Neural cell (in vitro differentiated cells): ENCODE data around the gene XXYLT1. TPM values are rescaled to one million over a fixed set of nuclear protein-coding genes. Genes with fewer than 3 reads are reported as not detected.
"Not testable (repeated sequence)": the region's sequence is repeated elsewhere in the genome, so short reads cannot be mapped to it uniquely, and the experiment has no call there.

Experiments used
- H2AFZ ChIP-seq: fragments of 200-600, 300-800 bp; sonication (generic), shearing (Covaris generic); 2 replicates; pipeline ENCODE4 v1.6.0; 2014; ENCODE audit warnings: low read depth, mild to moderate bottlenecking, antibody characterized with exemption, low read length, moderate library complexity
- H3F3A ChIP-seq: fragments of 200-600 bp; shearing (Covaris generic); 2 replicates; pipeline ENCODE4 v1.6.1; 2016; ENCODE audit warnings: mild to moderate bottlenecking, moderate library complexity, mixed read lengths, antibody characterized with exemption, low read length; ENCODE audit not compliant: insufficient read depth, poor library complexity, severe bottlenecking
- H3K27ac ChIP-seq: fragments of 200-600, 300-800 bp; sonication (generic), shearing (Covaris generic); 2 replicates; pipeline ENCODE4 v1.5.1; 2014; ENCODE audit warnings: mild to moderate bottlenecking, low read length, moderate library complexity
- H3K27me3 ChIP-seq: fragments of 300-800, 200-600 bp; sonication (generic), shearing (Covaris generic); 2 replicates; pipeline ENCODE4 v1.6.0; 2014; ENCODE audit warnings: mild to moderate bottlenecking, low read depth, low read length, moderate library complexity; ENCODE audit not compliant: insufficient read depth
- H3K36me3 ChIP-seq: fragments of 300-800, 200-600 bp; sonication (generic), shearing (Covaris generic); 2 replicates; pipeline ENCODE4 v1.5.1; 2014; ENCODE audit warnings: mild to moderate bottlenecking, antibody characterized with exemption, low read length, moderate library complexity; ENCODE audit not compliant: insufficient read depth
- H3K4me2 ChIP-seq: fragments of 300-800, 200-600 bp; sonication (generic), shearing (Covaris generic); 2 replicates; pipeline ENCODE4 v1.6.0; 2014; ENCODE audit warnings: mild to moderate bottlenecking, low read length
- H3K4me3 ChIP-seq: fragments of 300-800, 200-600 bp; sonication (generic), shearing (Covaris generic); 2 replicates; pipeline ENCODE4 v1.5.1; 2014; ENCODE audit warnings: mild to moderate bottlenecking, low read length, moderate library complexity
- H3K79me2 ChIP-seq: fragments of 200-600 bp; shearing (Covaris generic); replicated peaks from 2 replicates; pipeline ENCODE4 v1.6.0; 2014; ENCODE audit warnings: mild to moderate bottlenecking, low read length, moderate library complexity; ENCODE audit not compliant: insufficient read depth
- H3K9ac ChIP-seq: fragments of 300-800, 200-600 bp; sonication (generic), shearing (Covaris generic); 2 replicates; pipeline ENCODE4 v1.6.1; 2016; ENCODE audit warnings: mild to moderate bottlenecking, low read length, mixed read lengths
- H3K9me2 ChIP-seq: fragments of 200-600 bp; shearing (Covaris generic); 2 replicates; pipeline ENCODE4 v1.6.1; 2016; ENCODE audit warnings: mild to moderate bottlenecking, low read length, mixed read lengths; ENCODE audit not compliant: insufficient read depth
- H3K9me3 ChIP-seq: fragments of 200-600, 300-800 bp; sonication (generic), shearing (Covaris generic); 2 replicates; pipeline ENCODE4 v1.6.1; 2016; ENCODE audit warnings: mild to moderate bottlenecking, mixed run types, low read length, moderate library complexity, mixed read lengths
- H4K20me1 ChIP-seq: fragments of 200-600 bp; shearing (Covaris generic); 2 replicates; pipeline ENCODE4 v1.6.1; 2016; ENCODE audit warnings: mild to moderate bottlenecking, mixed run types; ENCODE audit not compliant: insufficient read depth
- EP300 ChIP-seq: fragments of 450-650 bp; conservative IDR thresholded peaks from 2 replicates; pipeline ENCODE4 v1.6.1; 2014; ENCODE audit warnings: antibody characterized with exemption, mild to moderate bottlenecking, moderate library complexity; ENCODE audit not compliant: poor library complexity, severe bottlenecking
- EZH2 ChIP-seq: fragments of 200-600, 300-800 bp; shearing (Covaris generic), sonication (generic); IDR thresholded peaks from 2 replicates; pipeline ENCODE4 v1.6.1; 2014; ENCODE audit warnings: antibody characterized with exemption, low read length, borderline replicate concordance, mild to moderate bottlenecking; ENCODE audit not compliant: insufficient read depth, poor library complexity, severe bottlenecking
- MXI1 ChIP-seq: fragments of 450-650 bp; conservative IDR thresholded peaks from 2 replicates; pipeline ENCODE4 v1.6.1; 2014; ENCODE audit warnings: antibody characterized with exemption, mild to moderate bottlenecking; ENCODE audit not compliant: poor library complexity, severe bottlenecking
- POLR2AphosphoS5 ChIP-seq: IDR thresholded peaks from 2 replicates; pipeline ENCODE4 v1.6.1; 2012
- RAD21 ChIP-seq: fragments of 450-650 bp; conservative IDR thresholded peaks from 2 replicates; pipeline ENCODE4 v1.6.1; 2014; ENCODE audit warnings: antibody characterized with exemption, mild to moderate bottlenecking, moderate library complexity
- SMC3 ChIP-seq: fragments of 450-650 bp; conservative IDR thresholded peaks from 2 replicates; pipeline ENCODE4 v1.6.1; 2014; ENCODE audit warnings: antibody characterized with exemption, mild to moderate bottlenecking, moderate library complexity; ENCODE audit not compliant: poor library complexity
- TAF1 ChIP-seq: IDR thresholded peaks from 2 replicates; pipeline ENCODE4 v1.6.1; 2012; ENCODE audit warnings: low read depth
- polyA plus RNA-seq: library from polyadenylated mRNA; depleted of rRNA; stranded (reverse); fragments of >200 nt; gene quantifications from 2 replicates; pipeline ENCODE4 v1.2.3, GENCODE V29; 2014
- TF ChIP-seq, protein P1 (sequence below): IDR thresholded peaks from 2 replicates; pipeline ENCODE4 v1.6.1; 2012; ENCODE audit warnings: borderline replicate concordance
- TF ChIP-seq, protein P2 (sequence below): fragments of 450-650 bp; IDR thresholded peaks from 2 replicates; pipeline ENCODE4 v1.5.1; 2014; ENCODE audit warnings: antibody characterized with exemption, mild to moderate bottlenecking, moderate library complexity; ENCODE audit not compliant: poor library complexity, severe bottlenecking

The XXYLT1 gene
- polyA plus RNA-seq, 1 donor from 2014 or later: 25.4 TPM

DNA sequence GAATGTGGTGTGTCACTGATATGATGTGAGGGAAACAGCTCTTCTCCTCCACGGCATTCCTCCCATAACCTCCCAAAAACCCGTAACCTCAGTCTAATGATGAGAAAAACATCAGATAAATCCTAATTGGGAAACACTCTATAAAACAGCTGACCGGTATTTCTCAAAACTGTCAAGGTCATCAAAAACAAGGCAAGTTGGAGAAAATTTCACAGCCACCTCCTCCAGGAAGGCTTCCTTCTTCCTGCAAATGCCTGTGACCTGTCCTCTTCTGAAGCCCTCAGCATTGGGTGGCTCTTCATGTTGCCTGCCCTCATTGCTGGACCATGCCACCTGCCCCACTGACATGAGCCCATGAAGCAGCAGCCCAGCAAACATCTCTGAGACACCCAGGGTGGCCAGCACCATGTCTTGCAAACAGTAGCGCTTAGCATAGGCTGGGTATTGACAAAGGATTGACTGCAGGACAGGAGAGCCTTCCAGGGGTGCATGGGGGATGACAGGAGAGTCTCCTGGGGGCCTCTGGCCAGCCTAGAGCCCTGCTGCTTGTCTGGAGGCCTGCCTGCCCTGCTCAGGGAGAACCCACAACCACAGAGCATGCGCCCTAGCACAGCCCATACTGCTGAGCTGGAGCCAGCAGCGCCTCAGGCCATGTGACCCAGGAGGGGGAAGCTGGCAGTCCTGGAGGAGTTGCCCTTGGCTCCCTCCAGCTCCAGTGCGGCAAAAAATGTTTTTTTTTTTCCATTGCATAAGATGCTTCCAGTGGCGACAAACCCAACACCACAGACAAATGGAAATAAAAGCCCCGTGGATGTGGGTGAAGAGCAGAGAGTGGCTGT is 49.7 kb downstream of the XXYLT1 start:
- H4K20me1 ChIP-seq: no peaks in the 10 kb centered on the region
- no peak overlapping the region for H2AFZ ChIP-seq
- H3K36me3 ChIP-seq: no peaks in the 10 kb centered on the region
- H3K4me2 ChIP-seq: no peak overlapping the region
- H3K9me3 ChIP-seq: no peaks in the 10 kb centered on the region
- H3K4me3 ChIP-seq: no peak overlapping the region
- H3K9ac ChIP-seq: no peak overlapping the region
- TF ChIP-seq MXI1: no peak
- TF ChIP-seq EP300: no peak
- no peak for TF ChIP-seq POLR2AphosphoS5
- TF ChIP-seq, protein P1, sequence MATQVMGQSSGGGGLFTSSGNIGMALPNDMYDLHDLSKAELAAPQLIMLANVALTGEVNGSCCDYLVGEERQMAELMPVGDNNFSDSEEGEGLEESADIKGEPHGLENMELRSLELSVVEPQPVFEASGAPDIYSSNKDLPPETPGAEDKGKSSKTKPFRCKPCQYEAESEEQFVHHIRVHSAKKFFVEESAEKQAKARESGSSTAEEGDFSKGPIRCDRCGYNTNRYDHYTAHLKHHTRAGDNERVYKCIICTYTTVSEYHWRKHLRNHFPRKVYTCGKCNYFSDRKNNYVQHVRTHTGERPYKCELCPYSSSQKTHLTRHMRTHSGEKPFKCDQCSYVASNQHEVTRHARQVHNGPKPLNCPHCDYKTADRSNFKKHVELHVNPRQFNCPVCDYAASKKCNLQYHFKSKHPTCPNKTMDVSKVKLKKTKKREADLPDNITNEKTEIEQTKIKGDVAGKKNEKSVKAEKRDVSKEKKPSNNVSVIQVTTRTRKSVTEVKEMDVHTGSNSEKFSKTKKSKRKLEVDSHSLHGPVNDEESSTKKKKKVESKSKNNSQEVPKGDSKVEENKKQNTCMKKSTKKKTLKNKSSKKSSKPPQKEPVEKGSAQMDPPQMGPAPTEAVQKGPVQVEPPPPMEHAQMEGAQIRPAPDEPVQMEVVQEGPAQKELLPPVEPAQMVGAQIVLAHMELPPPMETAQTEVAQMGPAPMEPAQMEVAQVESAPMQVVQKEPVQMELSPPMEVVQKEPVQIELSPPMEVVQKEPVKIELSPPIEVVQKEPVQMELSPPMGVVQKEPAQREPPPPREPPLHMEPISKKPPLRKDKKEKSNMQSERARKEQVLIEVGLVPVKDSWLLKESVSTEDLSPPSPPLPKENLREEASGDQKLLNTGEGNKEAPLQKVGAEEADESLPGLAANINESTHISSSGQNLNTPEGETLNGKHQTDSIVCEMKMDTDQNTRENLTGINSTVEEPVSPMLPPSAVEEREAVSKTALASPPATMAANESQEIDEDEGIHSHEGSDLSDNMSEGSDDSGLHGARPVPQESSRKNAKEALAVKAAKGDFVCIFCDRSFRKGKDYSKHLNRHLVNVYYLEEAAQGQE: no peak
- no peak for TF ChIP-seq EZH2
- H3K27me3 ChIP-seq: no peaks in the 10 kb centered on the region
- no peaks in the 10 kb centered on the region for H3F3A ChIP-seq
- H3K9me2 ChIP-seq: no peaks in the 10 kb centered on the region
- no peaks in the 10 kb centered on the region for H3K79me2 ChIP-seq
- no peak overlapping the region for H3K27ac ChIP-seq

DNA sequence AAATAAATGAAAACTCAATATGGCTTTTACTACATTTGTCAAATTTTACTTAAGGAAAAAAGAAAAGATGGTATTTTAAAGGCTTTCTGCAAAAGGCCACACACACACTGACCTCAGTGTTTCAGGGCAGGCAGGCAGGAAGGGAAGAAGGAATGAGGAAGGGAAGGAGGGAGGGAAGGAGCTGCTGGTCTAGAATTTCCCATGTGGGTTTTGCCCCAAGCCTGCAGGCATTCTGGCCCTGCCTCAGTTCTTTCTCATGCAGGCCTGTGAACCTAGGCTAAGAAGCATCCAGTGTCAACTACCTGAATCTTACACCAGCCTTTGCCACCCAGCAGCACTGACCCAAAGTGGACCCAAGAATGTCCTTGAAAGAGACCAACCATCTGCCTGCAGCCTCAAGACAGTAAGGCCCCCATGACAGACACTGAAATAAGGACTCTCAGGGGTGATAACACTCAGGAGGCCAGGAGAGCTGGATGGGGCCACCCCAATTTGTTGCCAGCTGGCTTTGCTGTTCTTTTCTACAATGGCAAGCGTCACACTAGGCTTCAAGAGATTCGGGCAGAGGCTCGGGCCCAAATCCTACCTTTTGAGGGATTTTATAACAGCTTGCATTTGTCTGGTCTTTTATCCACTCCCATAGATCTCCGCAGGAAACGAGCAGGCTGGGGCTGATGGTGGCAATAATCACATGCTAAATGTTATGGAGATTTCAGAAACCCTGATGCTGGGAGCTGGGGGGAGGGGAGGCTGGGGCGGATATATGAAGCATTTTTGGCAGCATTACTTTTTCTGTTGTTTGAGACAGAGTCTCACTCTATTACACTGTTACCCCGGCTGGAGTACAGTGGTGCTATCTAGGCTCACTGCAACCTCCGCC is 51.4 kb downstream of the XXYLT1 start:
- Histone ChIP-seq H3K9me2 (no peaks in the 10 kb centered on the region), H3K36me3 (no peaks in the 10 kb centered on the region), H3F3A (no peaks in the 10 kb centered on the region), H3K4me3 (no peak overlapping the region), H2AFZ (no peak overlapping the region), H3K9me3 (no peaks in the 10 kb centered on the region), H3K79me2 (no peaks in the 10 kb centered on the region), H3K9ac (no peak overlapping the region), H4K20me1 (no peaks in the 10 kb centered on the region), H3K27me3 (no peaks in the 10 kb centered on the region), H3K27ac (no peak overlapping the region), H3K4me2 (no peak overlapping the region)
- TF ChIP-seq EZH2: no peak
- TF ChIP-seq MXI1: no peak
- TF ChIP-seq SMC3: no peak
- no peak for TF ChIP-seq POLR2AphosphoS5
- no peak for TF ChIP-seq EP300
- TF ChIP-seq RAD21: no peak
- TF ChIP-seq, protein P1: no peak
- no peak for TF ChIP-seq TAF1
- TF ChIP-seq, protein P2, sequence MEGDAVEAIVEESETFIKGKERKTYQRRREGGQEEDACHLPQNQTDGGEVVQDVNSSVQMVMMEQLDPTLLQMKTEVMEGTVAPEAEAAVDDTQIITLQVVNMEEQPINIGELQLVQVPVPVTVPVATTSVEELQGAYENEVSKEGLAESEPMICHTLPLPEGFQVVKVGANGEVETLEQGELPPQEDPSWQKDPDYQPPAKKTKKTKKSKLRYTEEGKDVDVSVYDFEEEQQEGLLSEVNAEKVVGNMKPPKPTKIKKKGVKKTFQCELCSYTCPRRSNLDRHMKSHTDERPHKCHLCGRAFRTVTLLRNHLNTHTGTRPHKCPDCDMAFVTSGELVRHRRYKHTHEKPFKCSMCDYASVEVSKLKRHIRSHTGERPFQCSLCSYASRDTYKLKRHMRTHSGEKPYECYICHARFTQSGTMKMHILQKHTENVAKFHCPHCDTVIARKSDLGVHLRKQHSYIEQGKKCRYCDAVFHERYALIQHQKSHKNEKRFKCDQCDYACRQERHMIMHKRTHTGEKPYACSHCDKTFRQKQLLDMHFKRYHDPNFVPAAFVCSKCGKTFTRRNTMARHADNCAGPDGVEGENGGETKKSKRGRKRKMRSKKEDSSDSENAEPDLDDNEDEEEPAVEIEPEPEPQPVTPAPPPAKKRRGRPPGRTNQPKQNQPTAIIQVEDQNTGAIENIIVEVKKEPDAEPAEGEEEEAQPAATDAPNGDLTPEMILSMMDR: no peak

DNA sequence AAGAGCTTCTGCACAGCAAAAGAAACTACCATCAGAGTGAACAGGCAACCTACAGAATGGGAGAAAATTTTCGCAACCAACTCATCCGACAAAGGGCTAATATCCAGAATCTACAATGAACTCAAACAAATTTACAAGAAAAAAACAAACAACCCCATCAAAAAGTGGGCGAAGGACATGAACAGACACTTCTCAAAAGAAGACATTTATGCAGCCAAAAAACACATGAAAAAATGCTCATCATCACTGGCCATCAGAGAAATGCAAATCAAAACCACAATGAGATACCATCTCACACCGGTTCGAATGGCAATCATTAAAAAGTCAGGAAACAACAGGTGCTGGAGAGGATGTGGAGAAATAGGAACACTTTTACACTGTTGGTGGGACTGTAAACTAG is 52.6 kb downstream of the XXYLT1 start:
- H3F3A ChIP-seq, H3K4me2 ChIP-seq, H3K9me2 ChIP-seq, H3K79me2 ChIP-seq, H3K36me3 ChIP-seq, H3K4me3 ChIP-seq, H3K27ac ChIP-seq, H3K9me3 ChIP-seq, H3K27me3 ChIP-seq, H2AFZ ChIP-seq, H3K9ac ChIP-seq, H4K20me1 ChIP-seq: not testable (repeated sequence)
